ENCODE measurements around the gene TFCP2L1. TPM values are rescaled to one million over a fixed set of nuclear protein-coding genes. Genes with fewer than 3 reads are reported as not detected.

TFCP2L1 gene
- total RNA-seq, 1 experiment from 2014 or later = 1.8 TPM

DNA sequence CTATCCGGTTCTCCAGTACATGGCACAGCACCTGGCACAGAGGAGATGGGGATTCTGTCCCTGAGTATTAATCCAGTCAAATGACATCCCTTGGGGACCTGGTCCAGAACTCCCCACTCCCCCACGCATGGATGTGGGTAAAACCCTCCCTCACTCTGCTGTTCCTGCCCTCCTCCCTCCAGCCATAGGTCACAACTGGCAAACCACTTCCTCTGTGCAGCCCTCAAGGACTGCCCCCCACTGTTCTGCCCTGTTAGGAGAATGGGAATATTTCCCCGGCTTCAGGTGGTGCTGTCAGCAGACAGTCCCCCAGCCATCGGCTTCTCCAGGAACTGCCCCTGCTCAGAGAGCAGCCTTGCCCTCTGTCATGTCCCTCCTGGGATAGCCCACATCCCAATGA lies 1.5 kb upstream of the TFCP2L1 start:
- no peaks in the 10 kb centered on the region for H3K79me1 ChIP-seq (ENCODE audit: insufficient read depth, low read depth, low read length, poor library complexity, severe bottlenecking)
- H3K18ac ChIP-seq (ENCODE audit: insufficient read length, low read depth, low read length) = no peak overlapping the region
- no peak for DNase-seq
- no peak overlapping the region for H2AFZ ChIP-seq (ENCODE audit: low read length)
- H4K5ac ChIP-seq (ENCODE audit: insufficient read length, low read depth, low read length) = no peak overlapping the region
- Mint-ChIP-seq H3K4me1 (peaks cover 7 to 10% of the 10 kb centered on the region in 2 experiments), H3K27me3 (ENCODE audit: low read depth) (peaks cover 50% of the 10 kb centered on the region), H3K27ac (no peak overlapping the region), H3K4me3 (no peak overlapping the region; a peak in 1 of 5 replicates), H3K9me3 (peaks cover 0 to 3% of the 10 kb centered on the region in 2 experiments; a peak in 2 of 5 replicates), H3K36me3 (ENCODE audit: insufficient read depth in 1 of 3, low read depth in 3 of 3) (no peaks in the 10 kb centered on the region)
- no peaks in the 10 kb centered on the region for H3K79me2 ChIP-seq (ENCODE audit: insufficient read depth, low read length)
- H4K8ac ChIP-seq (replicated peaks; ENCODE audit: insufficient read length, low read depth, low read length) = no peak overlapping the region
- H3K4ac ChIP-seq (ENCODE audit: low read depth, low read length) = no peak overlapping the region
- TF ChIP-seq, protein P1, sequence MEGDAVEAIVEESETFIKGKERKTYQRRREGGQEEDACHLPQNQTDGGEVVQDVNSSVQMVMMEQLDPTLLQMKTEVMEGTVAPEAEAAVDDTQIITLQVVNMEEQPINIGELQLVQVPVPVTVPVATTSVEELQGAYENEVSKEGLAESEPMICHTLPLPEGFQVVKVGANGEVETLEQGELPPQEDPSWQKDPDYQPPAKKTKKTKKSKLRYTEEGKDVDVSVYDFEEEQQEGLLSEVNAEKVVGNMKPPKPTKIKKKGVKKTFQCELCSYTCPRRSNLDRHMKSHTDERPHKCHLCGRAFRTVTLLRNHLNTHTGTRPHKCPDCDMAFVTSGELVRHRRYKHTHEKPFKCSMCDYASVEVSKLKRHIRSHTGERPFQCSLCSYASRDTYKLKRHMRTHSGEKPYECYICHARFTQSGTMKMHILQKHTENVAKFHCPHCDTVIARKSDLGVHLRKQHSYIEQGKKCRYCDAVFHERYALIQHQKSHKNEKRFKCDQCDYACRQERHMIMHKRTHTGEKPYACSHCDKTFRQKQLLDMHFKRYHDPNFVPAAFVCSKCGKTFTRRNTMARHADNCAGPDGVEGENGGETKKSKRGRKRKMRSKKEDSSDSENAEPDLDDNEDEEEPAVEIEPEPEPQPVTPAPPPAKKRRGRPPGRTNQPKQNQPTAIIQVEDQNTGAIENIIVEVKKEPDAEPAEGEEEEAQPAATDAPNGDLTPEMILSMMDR (conservative IDR thresholded peaks at IDR 0.05) = no peak
- H3K4me2 ChIP-seq (ENCODE audit: insufficient read depth, insufficient read length, low read length) = no peak overlapping the region
- no peak overlapping the region for H2BK5ac ChIP-seq (ENCODE audit: insufficient read length, low read length)
- no peak overlapping the region for H2BK20ac ChIP-seq (ENCODE audit: low read depth, low read length, poor library complexity, severe bottlenecking)
- peaks cover 3% of the 10 kb centered on the region for H3K23me2 ChIP-seq (ENCODE audit: insufficient read length, low read depth, low read length, poor library complexity, severe bottlenecking)
- H3K9me3 ChIP-seq (ENCODE audit: control insufficient read depth, low read depth, low read length) = no peaks in the 10 kb centered on the region
- no peak overlapping the region for H3K14ac ChIP-seq (ENCODE audit: insufficient read depth, low read length)
- no peak overlapping the region for H3K56ac ChIP-seq (ENCODE audit: insufficient read length, low read depth, low read length)
- H2BK15ac ChIP-seq (ENCODE audit: low read depth, low read length) = no peak overlapping the region
- H2BK12ac ChIP-seq (ENCODE audit: insufficient read length, low read depth, low read length) = no peak overlapping the region
- no peak overlapping the region for H3K23ac ChIP-seq (ENCODE audit: insufficient read length, low read depth, low read length)
- H3K27me3 ChIP-seq (ENCODE audit: insufficient read depth, low read length) = peaks cover 10% of the 10 kb centered on the region; the same call in 1 of the 2 replicates
- H3K4me1 ChIP-seq (ENCODE audit: insufficient read depth, low read length) = no peaks in the 10 kb centered on the region
- H4K91ac ChIP-seq (ENCODE audit: insufficient read length, low read depth, low read length) = no peak overlapping the region
- WGBS (ENCODE audit: extremely low coverage, insufficient read length, low lambda C conversion rate) = no CpG with 5 or more reads among the region's 4 CpGs
- no peak overlapping the region for H3K27ac ChIP-seq (ENCODE audit: insufficient read length, low read depth, low read length)
- H4K20me1 ChIP-seq (ENCODE audit: control insufficient read depth, insufficient read depth, insufficient read length) = no peaks in the 10 kb centered on the region
- H3T11ph ChIP-seq (ENCODE audit: low read length) = no peak overlapping the region
- no peak overlapping the region for H3K9ac ChIP-seq (ENCODE audit: extremely low read depth, insufficient read length, low read length)
- no peak overlapping the region for H2AK5ac ChIP-seq (ENCODE audit: insufficient read length, low read length)
- no peak overlapping the region for H2BK120ac ChIP-seq (ENCODE audit: low read depth, low read length, poor library complexity, severe bottlenecking)

Measured in H9 (cell line).